PC-9 (cell line): Measurements from ENCODE around the gene XXYLT1.

Experiments used
- EZH2 ChIP-seq: fragments of 200-600 bp; sonication (generic); IDR thresholded peaks from 2 replicates; pipeline ENCODE4 v1.8.0; 2017; ENCODE audit warnings: antibody characterized with exemption, low read depth
- TF ChIP-seq, protein P1 (sequence below): fragments of 200-600 bp; sonication (generic); conservative IDR thresholded peaks from 2 replicates; pipeline ENCODE4 v1.6.1; 2017; ENCODE audit warnings: mixed run types, antibody characterized with exemption, mild to moderate bottlenecking, moderate library complexity

DNA sequence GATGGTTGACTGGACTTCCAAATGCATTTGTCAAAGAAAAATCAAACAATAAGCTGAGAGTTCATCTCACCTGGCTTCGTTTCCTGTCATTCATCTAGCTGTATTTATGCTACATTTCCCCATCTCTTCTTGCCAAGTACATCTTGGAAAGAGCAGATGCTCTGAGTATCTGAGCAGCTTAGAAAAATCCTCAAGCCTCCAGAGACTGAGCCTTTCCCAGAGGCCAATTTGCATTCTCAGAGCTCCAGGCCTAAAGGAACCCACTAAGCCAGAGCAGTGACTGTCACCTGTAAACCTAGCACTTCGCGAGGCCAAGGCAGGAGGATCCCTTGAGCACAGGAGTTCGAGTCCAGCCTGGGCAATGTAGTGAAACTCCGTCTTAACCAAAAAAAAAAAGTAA is 100.5 kb downstream of the XXYLT1 start:
- TF ChIP-seq, protein P1, sequence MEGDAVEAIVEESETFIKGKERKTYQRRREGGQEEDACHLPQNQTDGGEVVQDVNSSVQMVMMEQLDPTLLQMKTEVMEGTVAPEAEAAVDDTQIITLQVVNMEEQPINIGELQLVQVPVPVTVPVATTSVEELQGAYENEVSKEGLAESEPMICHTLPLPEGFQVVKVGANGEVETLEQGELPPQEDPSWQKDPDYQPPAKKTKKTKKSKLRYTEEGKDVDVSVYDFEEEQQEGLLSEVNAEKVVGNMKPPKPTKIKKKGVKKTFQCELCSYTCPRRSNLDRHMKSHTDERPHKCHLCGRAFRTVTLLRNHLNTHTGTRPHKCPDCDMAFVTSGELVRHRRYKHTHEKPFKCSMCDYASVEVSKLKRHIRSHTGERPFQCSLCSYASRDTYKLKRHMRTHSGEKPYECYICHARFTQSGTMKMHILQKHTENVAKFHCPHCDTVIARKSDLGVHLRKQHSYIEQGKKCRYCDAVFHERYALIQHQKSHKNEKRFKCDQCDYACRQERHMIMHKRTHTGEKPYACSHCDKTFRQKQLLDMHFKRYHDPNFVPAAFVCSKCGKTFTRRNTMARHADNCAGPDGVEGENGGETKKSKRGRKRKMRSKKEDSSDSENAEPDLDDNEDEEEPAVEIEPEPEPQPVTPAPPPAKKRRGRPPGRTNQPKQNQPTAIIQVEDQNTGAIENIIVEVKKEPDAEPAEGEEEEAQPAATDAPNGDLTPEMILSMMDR, result no peak
- TF ChIP-seq EZH2, result no peak
